Upper lobe of right lung (tissue), 1 donor: ENCODE measurements around the gene LPP. TPM values are rescaled to one million over a fixed set of nuclear protein-coding genes. Genes with fewer than 3 reads are reported as not detected.
A peak's percentile ranks its signal among the peaks of the same experiment; 100 is the strongest.

Experiments used
- ATAC-seq: fragments of 200-7000 bp; cut with Tn5 transposase; one replicate; pipeline ENCODE4 v1.9.1; 2020; ENCODE audit warnings: mild to moderate bottlenecking, moderate library complexity
- DNase-seq: peaks from one replicate; pipeline ENCODE4 v3.0.0-alpha.2; 2020
- H3K27ac ChIP-seq: fragments of 200-600 bp; one replicate; pipeline ENCODE4 v1.8.0; 2022
- H3K27me3 ChIP-seq: fragments of 200-600 bp; one replicate; pipeline ENCODE4 v1.8.0; 2022; ENCODE audit warnings: mild to moderate bottlenecking
- H3K36me3 ChIP-seq: fragments of 200-600 bp; one replicate; pipeline ENCODE4 v1.8.0; 2022
- H3K4me1 ChIP-seq: fragments of 200-600 bp; one replicate; pipeline ENCODE4 v1.8.0; 2022
- H3K4me3 ChIP-seq: fragments of 200-600 bp; one replicate; pipeline ENCODE4 v1.8.0; 2022; ENCODE audit warnings: mild to moderate bottlenecking
- H3K9me3 ChIP-seq: fragments of 200-600 bp; one replicate; pipeline ENCODE4 v1.8.0; 2022
- intact Hi-C: fragments of 100-400 bp; cut with DNase I; formaldehyde crosslinking; loops from one replicate; pipeline ENCODE4 v1.11.0; 2022
- total RNA-seq: library from RNA; stranded (reverse); fragmentation: NEBNext Ultra II Directional; extraction: Animal tissue kit (Norgen Biotek cat#: 25700); gene quantifications from one replicate; pipeline ENCODE4 v1.2.1, GENCODE V29; 2021
- TF ChIP-seq, protein P1 (sequence below): fragments of 200-600 bp; IDR thresholded peaks from one replicate; pipeline ENCODE4 v1.8.0; 2022; ENCODE audit warnings: antibody characterized with exemption
- donor health status: DM: no; HTN: yes; CAD: no; lungs with severe emphysema.

LPP gene
- total RNA-seq, 1 donor from 2014 or later: 191 TPM

DNA sequence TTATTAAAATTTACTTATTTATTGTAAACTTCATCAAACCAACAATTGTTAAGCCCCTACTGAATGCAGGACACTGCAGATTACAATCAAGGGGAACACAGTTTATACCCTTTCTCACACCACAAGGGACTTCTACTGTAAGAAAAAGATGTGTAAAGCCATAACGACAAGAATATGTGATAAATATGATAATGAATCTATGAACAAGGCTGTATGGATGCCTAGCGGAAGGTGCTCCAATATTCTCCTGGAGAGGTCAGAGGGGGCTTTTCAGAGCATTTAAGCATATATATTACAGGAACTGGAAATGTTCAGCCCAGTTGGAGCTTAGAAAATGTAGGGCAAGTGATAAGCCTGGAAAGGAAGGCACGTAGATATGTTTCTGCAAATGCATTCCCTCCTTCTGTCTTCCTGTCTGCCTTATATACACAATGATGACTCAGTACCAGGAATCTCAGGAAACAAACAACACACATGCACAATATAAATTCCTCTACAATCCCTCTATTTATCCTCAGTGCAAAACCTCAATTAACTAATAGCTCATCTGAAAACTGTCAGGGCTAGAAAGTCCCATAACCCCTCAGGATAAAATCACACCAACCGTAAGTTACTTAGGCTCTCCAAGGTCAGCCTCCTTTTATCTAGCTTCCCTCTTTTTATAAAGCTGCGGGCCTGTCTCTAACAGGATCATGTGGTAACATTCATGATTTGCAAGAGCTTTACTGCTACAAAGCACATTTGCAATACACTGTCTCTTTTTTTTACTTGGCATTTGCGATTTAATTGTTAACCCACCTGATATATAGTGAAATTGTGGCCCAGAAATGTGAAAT lies 393.1 kb downstream of the LPP start:
- Histone ChIP-seq H3K36me3 (no peaks in the 10 kb centered on the region), H3K27me3 (no peaks in the 10 kb centered on the region), H3K4me1 (no peaks in the 10 kb centered on the region), H3K4me3 (no peak overlapping the region), H3K27ac (no peak overlapping the region), H3K9me3 (no peaks in the 10 kb centered on the region)
- DNase-seq (no peak), ATAC-seq (no peak)
- TF ChIP-seq, protein P1, sequence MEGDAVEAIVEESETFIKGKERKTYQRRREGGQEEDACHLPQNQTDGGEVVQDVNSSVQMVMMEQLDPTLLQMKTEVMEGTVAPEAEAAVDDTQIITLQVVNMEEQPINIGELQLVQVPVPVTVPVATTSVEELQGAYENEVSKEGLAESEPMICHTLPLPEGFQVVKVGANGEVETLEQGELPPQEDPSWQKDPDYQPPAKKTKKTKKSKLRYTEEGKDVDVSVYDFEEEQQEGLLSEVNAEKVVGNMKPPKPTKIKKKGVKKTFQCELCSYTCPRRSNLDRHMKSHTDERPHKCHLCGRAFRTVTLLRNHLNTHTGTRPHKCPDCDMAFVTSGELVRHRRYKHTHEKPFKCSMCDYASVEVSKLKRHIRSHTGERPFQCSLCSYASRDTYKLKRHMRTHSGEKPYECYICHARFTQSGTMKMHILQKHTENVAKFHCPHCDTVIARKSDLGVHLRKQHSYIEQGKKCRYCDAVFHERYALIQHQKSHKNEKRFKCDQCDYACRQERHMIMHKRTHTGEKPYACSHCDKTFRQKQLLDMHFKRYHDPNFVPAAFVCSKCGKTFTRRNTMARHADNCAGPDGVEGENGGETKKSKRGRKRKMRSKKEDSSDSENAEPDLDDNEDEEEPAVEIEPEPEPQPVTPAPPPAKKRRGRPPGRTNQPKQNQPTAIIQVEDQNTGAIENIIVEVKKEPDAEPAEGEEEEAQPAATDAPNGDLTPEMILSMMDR: no peak
- intact Hi-C loops: no loop called here

DNA sequence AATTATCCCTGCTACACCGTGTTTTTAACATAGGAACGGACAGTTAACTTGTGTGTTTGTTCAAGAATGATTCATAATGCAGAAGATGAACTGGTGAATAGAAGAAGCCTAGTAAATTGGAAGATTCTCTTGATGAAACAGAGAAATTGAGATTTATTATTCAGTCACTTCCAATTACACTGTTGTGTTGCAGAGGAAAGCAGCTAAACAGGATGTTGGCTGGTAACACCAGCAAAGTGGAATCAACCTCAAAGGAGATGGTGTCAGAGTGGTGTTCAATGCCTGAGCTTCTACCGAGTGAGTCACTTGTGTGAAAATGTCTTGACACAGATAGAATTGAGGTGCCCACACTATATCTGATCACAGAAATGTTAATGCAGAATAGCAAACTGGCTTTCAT lies 399.6 kb downstream of the LPP start:
- no peaks in the 10 kb centered on the region for H3K4me1 ChIP-seq
- DNase-seq (no peak), ATAC-seq (no peak)
- intact Hi-C loops: no loop called here
- no peaks in the 10 kb centered on the region for H3K36me3 ChIP-seq
- H3K27ac ChIP-seq: no peak overlapping the region
- H3K27me3 ChIP-seq: no peaks in the 10 kb centered on the region
- no peak overlapping the region for H3K4me3 ChIP-seq
- TF ChIP-seq, protein P1: no peak
- no peaks in the 10 kb centered on the region for H3K9me3 ChIP-seq

- ATAC-seq (no peak), DNase-seq (no peak)
- Histone ChIP-seq H3K36me3 (no peaks in the 10 kb centered on the region), H3K4me3 (no peak overlapping the region), H3K9me3 (no peaks in the 10 kb centered on the region), H3K27ac (no peak overlapping the region), H3K4me1 (no peaks in the 10 kb centered on the region), H3K27me3 (no peaks in the 10 kb centered on the region)
- intact Hi-C loops: no loop called here
- TF ChIP-seq, protein P1: no peak
Measured at GRCh38 chr3:188554404-188554803, 400.4 kb downstream of the LPP start.

DNA sequence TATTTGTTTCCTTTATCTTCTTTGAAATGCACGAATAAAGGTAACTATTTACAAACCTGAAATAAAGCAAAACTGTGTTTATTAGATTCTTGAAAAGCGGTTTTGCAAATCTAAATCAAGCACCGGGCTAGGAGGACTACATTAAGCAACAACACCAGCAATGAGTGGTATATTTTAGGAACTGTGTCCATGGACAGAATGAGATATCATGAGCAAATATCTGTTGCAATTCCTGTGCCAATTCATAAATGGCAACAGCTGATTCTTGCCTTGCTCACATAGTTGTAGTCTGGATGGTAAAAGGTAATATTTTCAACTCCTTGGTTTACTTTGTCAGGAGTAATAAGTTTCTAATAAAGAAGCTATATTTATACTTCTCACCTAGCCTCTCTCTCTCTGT lies 403.3 kb downstream of the LPP start:
- intact Hi-C loops: no loop called here
- Histone ChIP-seq H3K4me1 (peaks cover under 1% of the 10 kb centered on the region), H3K4me3 (no peak overlapping the region), H3K9me3 (no peaks in the 10 kb centered on the region), H3K36me3 (no peaks in the 10 kb centered on the region), H3K27me3 (no peaks in the 10 kb centered on the region), H3K27ac (no peak overlapping the region)
- TF ChIP-seq, protein P1: no peak
- DNase-seq: no peak
- no peak for ATAC-seq

DNA sequence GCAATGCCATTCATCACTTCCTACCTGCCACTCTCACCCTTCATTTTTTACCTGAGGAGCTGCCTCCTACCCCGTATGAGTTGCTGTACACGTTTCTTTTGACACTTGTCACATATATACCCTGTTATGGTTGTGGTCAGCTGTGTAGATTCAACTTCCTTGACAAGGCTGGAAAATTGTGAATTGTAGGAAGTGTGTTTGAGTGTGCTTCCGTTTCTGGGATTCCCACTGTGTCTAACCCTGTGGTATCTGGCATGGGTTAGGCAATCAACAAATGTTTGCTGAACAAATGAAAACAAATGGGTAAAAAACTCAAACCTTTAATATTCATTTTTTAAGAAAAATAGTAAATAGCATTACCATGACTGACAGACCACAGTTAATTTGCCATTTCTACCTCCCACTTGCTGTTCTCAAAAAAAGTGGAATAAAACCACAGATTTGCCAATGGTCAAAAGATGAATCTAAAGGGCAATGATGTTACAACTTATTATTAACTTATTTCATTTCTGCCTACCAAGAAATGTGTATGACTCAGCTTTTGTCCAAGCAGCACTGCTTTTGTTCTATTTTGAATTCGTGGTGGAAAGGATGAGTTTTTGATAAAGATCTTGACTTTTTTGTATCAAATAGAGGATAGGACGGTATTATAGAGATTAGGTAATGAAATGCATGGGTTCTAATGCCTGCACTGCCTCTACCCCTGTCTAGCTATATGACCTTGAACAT lies 404.6 kb downstream of the LPP start:
- Histone ChIP-seq H3K9me3 (no peaks in the 10 kb centered on the region), H3K4me3 (no peak overlapping the region), H3K27me3 (no peaks in the 10 kb centered on the region), H3K4me1 (peaks cover 5% of the 10 kb centered on the region), H3K27ac (no peak overlapping the region), H3K36me3 (no peaks in the 10 kb centered on the region)
- TF ChIP-seq, protein P1: no peak
- intact Hi-C loops: no loop called here
- ATAC-seq (peak; percentile 56), DNase-seq (no peak)
